Gastrocnemius medialis (tissue), 4 donors: ENCODE results near the gene KCNH4.

ENCODE experiments used
- CTCF ChIP-seq, 5 experiments: fragments of 450-650 bp in 3 of 5; fragments of 200-600 bp in 2 of 5; sonication (generic) in 2 of 5; IDR thresholded peaks in 4 of 5; conservative IDR thresholded peaks in 1 of 5; 1 replicate in 4 of 5; 2 replicates in 1 of 5; pipeline ENCODE4 v1.5.1; 2016 to 2019; ENCODE audit warnings: antibody characterized with exemption in 5 of 5, mild to moderate bottlenecking in 3 of 5, moderate library complexity in 3 of 5
- POLR2A ChIP-seq, 2 donors: fragments of 450-650 bp; IDR thresholded peaks; one replicate each; pipeline ENCODE4 v1.6.1; 2017; ENCODE audit warnings: antibody characterized with exemption in 2 of 2, mild to moderate bottlenecking in 2 of 2, moderate library complexity in 2 of 2

GRCh38 chr17:42159796-42160530 is 21.0 kb downstream of the KCNH4 start:
- no peak for TF ChIP-seq CTCF (IDR thresholded peaks at IDR 0.05 in 4 of 5, conservative IDR thresholded peaks at IDR 0.05 in 1 of 5)
- no peak for TF ChIP-seq POLR2A (IDR thresholded peaks at IDR 0.05)
